ENCODE results near the gene TMEM255A.

TMEM255A gene

GRCh38 chrX:120274958-120275357 is 36.3 kb downstream of the TMEM255A start:
- no peak overlapping the region for H3K4me3 ChIP-seq (ENCODE audit: low read depth, low read length)
- TF ChIP-seq POLR2A (IDR thresholded peaks at IDR 0.05; ENCODE audit: extremely low read depth, insufficient read length) (no peak), MYC (IDR thresholded peaks at IDR 0.05; ENCODE audit: low read depth, low read length) (no peak), CTCF (IDR thresholded peaks at IDR 0.05; ENCODE audit: low read depth, low read length) (no peak)
- TF ChIP-seq, protein P1, sequence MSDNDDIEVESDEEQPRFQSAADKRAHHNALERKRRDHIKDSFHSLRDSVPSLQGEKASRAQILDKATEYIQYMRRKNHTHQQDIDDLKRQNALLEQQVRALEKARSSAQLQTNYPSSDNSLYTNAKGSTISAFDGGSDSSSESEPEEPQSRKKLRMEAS (IDR thresholded peaks at IDR 0.05; ENCODE audit: low read depth, low read length) = no peak
- no peak for DNase-seq (ENCODE audit: low read depth)

- TF ChIP-seq CTCF (IDR thresholded peaks at IDR 0.05; ENCODE audit: low read depth, low read length) = no peak
- TF ChIP-seq, protein P1 (IDR thresholded peaks at IDR 0.05; ENCODE audit: low read depth, low read length) = no peak
- no peak for TF ChIP-seq POLR2A (IDR thresholded peaks at IDR 0.05; ENCODE audit: extremely low read depth, insufficient read length)
- no peak for TF ChIP-seq MYC (IDR thresholded peaks at IDR 0.05; ENCODE audit: low read depth, low read length)
- H3K4me3 ChIP-seq (ENCODE audit: low read depth, low read length) = no peak overlapping the region
Measured at GRCh38 chrX:120274145-120274544, 37.1 kb downstream of the TMEM255A start.

DNA sequence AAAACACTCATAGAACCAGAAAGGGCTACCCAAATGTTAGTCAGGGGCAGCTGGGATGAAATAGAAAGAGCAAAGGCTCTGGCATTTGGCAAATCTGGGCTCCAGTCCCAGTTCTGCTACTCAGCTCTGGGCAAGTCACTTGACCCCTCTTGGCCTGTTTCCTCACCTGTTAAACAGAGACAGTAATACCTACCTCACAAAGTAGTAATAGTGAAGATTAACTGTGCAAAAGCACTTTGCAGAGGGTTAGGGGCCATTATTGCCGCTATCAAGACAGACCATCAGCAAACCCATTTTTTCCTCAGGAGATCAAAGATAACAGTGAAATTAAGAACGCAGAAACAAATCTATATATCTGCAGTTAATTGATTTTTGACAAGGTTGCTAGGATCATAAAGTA is 40.0 kb downstream of the TMEM255A start:
- no peak for TF ChIP-seq CTCF (IDR thresholded peaks at IDR 0.05; ENCODE audit: low read depth, low read length)
- TF ChIP-seq, protein P1 (IDR thresholded peaks at IDR 0.05; ENCODE audit: low read depth, low read length) = no peak
- no peak overlapping the region for H3K4me3 ChIP-seq (ENCODE audit: low read depth, low read length)
- DNase-seq (ENCODE audit: low read depth) = no peak

More at GRCh38 chrX:120274145-120274544, 37.1 kb downstream of the TMEM255A start:
- no peak for DNase-seq (ENCODE audit: low read depth)

DNA sequence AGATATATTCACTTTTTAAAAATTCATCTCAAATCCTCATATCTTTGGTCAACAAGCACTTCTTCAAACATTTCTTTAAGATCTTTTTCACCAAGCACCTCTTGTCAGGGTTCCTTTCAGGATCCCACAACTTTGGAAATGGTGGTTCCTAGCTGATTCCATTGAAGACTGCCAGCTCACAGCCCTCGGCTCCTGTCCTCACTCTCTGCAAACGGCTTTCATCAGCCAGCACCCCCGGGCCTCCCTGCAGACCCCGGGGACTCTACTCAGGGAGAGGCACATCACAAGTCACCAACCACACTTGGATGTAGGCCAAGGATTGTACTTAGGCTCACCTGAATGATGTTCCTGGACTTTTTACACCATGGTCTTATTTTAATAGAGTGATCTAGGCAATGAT is 40.7 kb downstream of the TMEM255A start:
- no peak for TF ChIP-seq MYC (IDR thresholded peaks at IDR 0.05; ENCODE audit: low read depth, low read length)
- no peak for TF ChIP-seq POLR2A (IDR thresholded peaks at IDR 0.05; ENCODE audit: extremely low read depth, insufficient read length)
- TF ChIP-seq, protein P1 (IDR thresholded peaks at IDR 0.05; ENCODE audit: low read depth, low read length) = no peak
- TF ChIP-seq CTCF (IDR thresholded peaks at IDR 0.05; ENCODE audit: low read depth, low read length) = no peak
- DNase-seq (ENCODE audit: low read depth) = no peak
- no peak overlapping the region for H3K4me3 ChIP-seq (ENCODE audit: low read depth, low read length)

DNA sequence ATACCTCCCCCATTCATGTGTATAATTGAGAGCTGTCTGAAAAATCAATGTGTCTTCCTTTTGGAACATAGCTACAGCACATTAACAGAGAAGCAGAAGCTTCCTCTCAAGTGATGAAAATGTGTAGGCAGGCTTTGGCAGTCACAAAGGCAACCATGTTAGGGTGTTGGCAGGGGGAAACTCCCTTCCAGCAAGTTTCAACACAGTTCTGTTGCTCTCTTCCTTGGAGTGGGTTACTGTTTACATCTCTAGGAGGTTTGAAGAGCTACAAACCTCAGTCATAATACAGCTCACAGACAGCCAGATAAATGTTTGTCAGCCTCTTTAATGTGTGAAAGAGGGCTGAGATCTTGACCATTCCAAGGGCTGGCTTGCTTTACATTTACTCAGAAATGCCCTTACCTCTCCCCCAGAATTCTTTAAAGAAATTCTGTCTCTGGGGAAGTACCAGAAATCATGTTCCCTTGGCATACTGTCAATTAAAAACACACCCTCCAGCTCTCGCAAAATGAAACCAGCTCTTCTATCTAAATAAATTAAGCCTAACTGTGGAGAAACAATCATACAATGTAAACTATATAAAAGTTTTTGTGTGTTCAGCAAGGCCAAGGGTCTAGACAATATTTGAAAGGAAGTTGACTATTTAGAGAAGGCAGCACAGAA is 41.8 kb downstream of the TMEM255A start:
- no peak overlapping the region for H3K4me3 ChIP-seq (ENCODE audit: low read depth, low read length)
- DNase-seq (ENCODE audit: low read depth) = no peak
- TF ChIP-seq CTCF (IDR thresholded peaks at IDR 0.05; ENCODE audit: low read depth, low read length) = no peak
- TF ChIP-seq, protein P1 (IDR thresholded peaks at IDR 0.05; ENCODE audit: low read depth, low read length) = no peak
- no peak for TF ChIP-seq MYC (IDR thresholded peaks at IDR 0.05; ENCODE audit: low read depth, low read length)
- no peak for TF ChIP-seq POLR2A (IDR thresholded peaks at IDR 0.05; ENCODE audit: extremely low read depth, insufficient read length)

All from NB4 (cell line).